NCI-H1105 treated with DMSO at 0.1 percent for 48 hours (cell line): ENCODE data around the gene LSS.
"Not testable (repeated sequence)": the region's sequence is repeated elsewhere in the genome, so short reads cannot be mapped to it uniquely, and the experiment has no call there.

Experiments
- DNase-seq: peaks from one replicate; lab custom pipeline; 2025; lab: John Stamatoyannopoulos, UW

The LSS gene

GRCh38 chr21:46152927-46153246 is 75.7 kb downstream of the LSS start:
- no peak for DNase-seq

GRCh38 chr21:46151989-46152926 is 76.3 kb downstream of the LSS start:
- DNase-seq: no peak

- DNase-seq: no peak
Observed at GRCh38 chr21:46151261-46151988, 77.1 kb downstream of the LSS start.

GRCh38 chr21:46150491-46151121 is 78.0 kb downstream of the LSS start:
- DNase-seq: no peak

GRCh38 chr21:46150073-46150472 is 78.5 kb downstream of the LSS start:
- DNase-seq: no peak

GRCh38 chr21:46149205-46149901 is 79.2 kb downstream of the LSS start:
- DNase-seq: no peak

GRCh38 chr21:46148106-46148505 is 80.5 kb downstream of the LSS start:
- DNase-seq: no peak

- not testable (repeated sequence) for DNase-seq
Observed at GRCh38 chr21:46147429-46147828, 81.1 kb downstream of the LSS start.

GRCh38 chr21:46146856-46147255 is 81.7 kb downstream of the LSS start:
- no peak for DNase-seq

- DNase-seq: no peak
Observed at GRCh38 chr21:46145840-46146691, 82.5 kb downstream of the LSS start.

GRCh38 chr21:46145159-46145839 is 83.3 kb downstream of the LSS start:
- DNase-seq: no peak

GRCh38 chr21:46144464-46145070 is 84.0 kb downstream of the LSS start:
- no peak for DNase-seq

- no peak for DNase-seq
Observed at GRCh38 chr21:46142582-46143473, 85.7 kb downstream of the LSS start.

- no peak for DNase-seq
Observed at GRCh38 chr21:46141767-46142581, 86.6 kb downstream of the LSS start.

- DNase-seq: not testable (repeated sequence)
Observed at GRCh38 chr21:46140352-46141003, 88.1 kb downstream of the LSS start.

GRCh38 chr21:46139686-46140085 is 88.9 kb downstream of the LSS start:
- DNase-seq: no peak

GRCh38 chr21:46138383-46138970 is 90.1 kb downstream of the LSS start:
- no peak for DNase-seq
